ENCODE results near the gene MTARC2. TPM values are rescaled to one million over a fixed set of nuclear protein-coding genes. Genes with fewer than 3 reads are reported as not detected.

MTARC2 gene
- total and polyA plus RNA-seq, 2 of the 13 experiments (the other 11 are each of a cell fraction or from before 2014, with no cell fraction given): 8.5 to 10.1 TPM

DNA sequence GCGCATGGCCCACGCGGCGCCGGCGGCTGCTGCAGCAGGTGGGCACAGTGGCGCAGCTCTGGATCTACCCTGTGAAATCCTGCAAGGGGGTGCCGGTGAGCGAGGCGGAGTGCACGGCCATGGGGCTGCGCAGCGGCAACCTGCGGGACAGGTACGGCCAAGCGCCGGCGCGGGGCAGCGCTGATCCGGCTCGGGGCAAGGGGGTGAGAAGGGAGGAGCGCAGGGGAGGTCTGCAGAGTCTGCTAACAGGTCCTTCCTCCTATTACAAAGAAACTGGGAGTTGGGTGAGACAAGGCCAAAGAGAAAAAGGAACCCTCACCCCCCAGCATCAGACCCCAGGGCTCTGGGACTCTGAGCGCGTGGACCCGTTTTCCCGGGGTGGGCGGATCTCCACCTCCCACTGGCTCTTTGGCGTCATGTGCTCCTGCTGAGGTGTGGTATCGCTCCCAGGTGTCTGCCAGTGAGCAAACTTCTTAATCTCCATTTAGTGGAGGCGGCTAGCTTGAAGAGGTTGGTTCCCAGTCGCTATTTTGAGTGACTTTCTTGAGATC, 39.0 kb downstream of the MTARC2 start (continued):
- TF ChIP-seq ZNF577 (CRISPR knock-in tag; IDR thresholded peaks at IDR 0.05; ENCODE audit: borderline replicate concordance, low read depth) (no peak), ZNF605 (CRISPR knock-in tag; IDR thresholded peaks at IDR 0.05) (no peak), ZEB1 (IDR thresholded peaks at IDR 0.05; ENCODE audit: insufficient replicate concordance, low read depth) (peak; percentile 86), ZNF543 (CRISPR knock-in tag; IDR thresholded peaks at IDR 0.05) (peak; percentile 49; the same call in 1 of the 2 replicates), SMAD1 (CRISPR knock-in tag; IDR thresholded peaks at IDR 0.05; ENCODE audit: borderline replicate concordance, low read depth) (no peak), ZSCAN29 (CRISPR knock-in tag; conservative IDR thresholded peaks at IDR 0.05) (no peak), SNAPC2 (CRISPR knock-in tag; IDR thresholded peaks at IDR 0.05) (no peak), KMT2B (CRISPR knock-in tag; IDR thresholded peaks at IDR 0.05) (no peak), CENPT (CRISPR knock-in tag; IDR thresholded peaks at IDR 0.05; ENCODE audit: low read depth) (no peak)
- TF ChIP-seq, protein P1, sequence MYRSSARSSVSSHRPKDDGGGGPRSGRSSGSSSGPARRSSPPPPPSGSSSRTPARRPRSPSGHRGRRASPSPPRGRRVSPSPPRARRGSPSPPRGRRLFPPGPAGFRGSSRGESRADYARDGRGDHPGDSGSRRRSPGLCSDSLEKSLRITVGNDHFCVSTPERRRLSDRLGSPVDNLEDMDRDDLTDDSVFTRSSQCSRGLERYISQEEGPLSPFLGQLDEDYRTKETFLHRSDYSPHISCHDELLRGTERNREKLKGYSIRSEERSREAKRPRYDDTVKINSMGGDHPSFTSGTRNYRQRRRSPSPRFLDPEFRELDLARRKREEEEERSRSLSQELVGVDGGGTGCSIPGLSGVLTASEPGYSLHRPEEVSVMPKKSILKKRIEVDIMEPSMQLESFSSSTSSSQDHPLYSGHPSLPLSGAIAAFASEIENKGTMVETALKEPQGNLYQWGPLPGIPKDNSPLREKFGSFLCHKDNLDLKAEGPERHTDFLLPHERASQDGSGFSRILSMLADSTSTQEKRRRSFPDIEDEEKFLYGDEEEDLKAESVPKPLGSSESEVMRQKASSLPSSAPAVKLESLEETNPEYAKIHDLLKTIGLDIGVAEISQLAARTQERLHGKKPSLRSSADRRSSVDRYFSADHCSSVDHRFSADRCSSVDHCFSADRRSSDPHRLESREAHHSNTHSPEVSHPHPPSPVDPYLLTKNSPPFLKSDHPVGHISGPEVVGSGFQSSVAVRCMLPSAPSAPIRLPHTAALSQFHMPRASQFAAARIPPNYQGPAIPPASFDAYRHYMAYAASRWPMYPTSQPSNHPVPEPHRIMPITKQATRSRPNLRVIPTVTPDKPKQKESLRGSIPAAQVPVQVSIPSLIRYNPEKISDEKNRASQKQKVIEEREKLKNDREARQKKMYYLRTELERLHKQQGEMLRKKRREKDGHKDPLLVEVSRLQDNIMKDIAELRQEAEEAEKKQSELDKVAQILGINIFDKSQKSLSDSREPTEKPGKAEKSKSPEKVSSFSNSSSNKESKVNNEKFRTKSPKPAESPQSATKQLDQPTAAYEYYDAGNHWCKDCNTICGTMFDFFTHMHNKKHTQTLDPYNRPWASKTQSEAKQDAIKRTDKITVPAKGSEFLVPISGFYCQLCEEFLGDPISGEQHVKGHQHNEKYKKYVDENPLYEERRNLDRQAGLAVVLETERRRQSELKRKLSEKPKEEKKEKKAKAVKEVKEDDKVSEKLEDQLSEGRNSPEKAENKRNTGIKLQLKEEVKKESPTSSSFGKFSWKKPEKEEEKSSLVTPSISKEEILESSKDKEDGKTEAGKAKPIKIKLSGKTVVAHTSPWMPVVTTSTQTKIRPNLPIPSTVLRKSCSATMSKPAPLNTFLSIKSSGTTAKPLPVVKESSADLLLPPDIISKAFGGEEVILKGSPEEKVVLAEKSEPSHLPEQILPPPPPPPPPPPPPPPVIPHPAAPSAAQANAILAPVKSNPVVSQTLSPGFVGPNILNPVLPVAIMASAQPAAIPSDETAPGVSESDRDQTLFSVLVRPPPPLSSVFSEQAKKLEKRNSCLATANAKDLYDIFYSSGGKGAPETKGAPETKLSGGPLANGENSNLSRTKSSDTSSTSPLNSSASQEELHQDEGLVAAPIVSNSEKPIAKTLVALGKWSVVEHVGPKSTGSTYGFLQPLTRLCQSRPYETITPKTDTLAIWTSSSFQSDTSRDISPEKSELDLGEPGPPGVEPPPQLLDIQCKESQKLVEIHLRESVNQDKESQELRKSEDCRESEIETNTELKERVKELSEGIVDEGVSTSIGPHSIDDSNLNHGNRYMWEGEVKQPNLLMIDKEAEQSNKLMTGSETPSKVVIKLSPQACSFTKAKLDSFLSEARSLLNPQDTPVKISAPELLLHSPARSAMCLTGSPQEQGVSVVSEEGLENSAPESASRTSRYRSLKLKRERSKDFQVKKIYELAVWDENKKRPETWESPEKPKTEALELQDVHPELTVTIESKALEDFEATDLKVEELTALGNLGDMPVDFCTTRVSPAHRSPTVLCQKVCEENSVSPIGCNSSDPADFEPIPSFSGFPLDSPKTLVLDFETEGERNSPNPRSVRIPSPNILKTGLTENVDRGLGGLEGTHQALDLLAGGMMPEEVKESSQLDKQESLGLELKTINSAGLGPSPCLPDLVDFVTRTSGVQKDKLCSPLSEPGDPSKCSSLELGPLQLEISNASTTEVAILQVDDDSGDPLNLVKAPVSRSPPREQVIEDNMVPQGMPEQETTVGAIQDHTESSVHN (CRISPR knock-in tag; IDR thresholded peaks at IDR 0.05): peak; percentile 68; the same call in 1 of the 2 replicates
- TF ChIP-seq, protein P2, sequence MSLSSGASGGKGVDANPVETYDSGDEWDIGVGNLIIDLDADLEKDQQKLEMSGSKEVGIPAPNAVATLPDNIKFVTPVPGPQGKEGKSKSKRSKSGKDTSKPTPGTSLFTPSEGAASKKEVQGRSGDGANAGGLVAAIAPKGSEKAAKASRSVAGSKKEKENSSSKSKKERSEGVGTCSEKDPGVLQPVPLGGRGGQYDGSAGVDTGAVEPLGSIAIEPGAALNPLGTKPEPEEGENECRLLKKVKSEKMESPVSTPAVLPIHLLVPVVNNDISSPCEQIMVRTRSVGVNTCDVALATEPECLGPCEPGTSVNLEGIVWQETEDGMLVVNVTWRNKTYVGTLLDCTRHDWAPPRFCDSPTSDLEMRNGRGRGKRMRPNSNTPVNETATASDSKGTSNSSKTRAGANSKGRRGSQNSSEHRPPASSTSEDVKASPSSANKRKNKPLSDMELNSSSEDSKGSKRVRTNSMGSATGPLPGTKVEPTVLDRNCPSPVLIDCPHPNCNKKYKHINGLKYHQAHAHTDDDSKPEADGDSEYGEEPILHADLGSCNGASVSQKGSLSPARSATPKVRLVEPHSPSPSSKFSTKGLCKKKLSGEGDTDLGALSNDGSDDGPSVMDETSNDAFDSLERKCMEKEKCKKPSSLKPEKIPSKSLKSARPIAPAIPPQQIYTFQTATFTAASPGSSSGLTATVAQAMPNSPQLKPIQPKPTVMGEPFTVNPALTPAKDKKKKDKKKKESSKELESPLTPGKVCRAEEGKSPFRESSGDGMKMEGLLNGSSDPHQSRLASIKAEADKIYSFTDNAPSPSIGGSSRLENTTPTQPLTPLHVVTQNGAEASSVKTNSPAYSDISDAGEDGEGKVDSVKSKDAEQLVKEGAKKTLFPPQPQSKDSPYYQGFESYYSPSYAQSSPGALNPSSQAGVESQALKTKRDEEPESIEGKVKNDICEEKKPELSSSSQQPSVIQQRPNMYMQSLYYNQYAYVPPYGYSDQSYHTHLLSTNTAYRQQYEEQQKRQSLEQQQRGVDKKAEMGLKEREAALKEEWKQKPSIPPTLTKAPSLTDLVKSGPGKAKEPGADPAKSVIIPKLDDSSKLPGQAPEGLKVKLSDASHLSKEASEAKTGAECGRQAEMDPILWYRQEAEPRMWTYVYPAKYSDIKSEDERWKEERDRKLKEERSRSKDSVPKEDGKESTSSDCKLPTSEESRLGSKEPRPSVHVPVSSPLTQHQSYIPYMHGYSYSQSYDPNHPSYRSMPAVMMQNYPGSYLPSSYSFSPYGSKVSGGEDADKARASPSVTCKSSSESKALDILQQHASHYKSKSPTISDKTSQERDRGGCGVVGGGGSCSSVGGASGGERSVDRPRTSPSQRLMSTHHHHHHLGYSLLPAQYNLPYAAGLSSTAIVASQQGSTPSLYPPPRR (CRISPR knock-in tag; IDR thresholded peaks at IDR 0.05; ENCODE audit: borderline replicate concordance): peak; percentile 44
- TF ChIP-seq, protein P3, sequence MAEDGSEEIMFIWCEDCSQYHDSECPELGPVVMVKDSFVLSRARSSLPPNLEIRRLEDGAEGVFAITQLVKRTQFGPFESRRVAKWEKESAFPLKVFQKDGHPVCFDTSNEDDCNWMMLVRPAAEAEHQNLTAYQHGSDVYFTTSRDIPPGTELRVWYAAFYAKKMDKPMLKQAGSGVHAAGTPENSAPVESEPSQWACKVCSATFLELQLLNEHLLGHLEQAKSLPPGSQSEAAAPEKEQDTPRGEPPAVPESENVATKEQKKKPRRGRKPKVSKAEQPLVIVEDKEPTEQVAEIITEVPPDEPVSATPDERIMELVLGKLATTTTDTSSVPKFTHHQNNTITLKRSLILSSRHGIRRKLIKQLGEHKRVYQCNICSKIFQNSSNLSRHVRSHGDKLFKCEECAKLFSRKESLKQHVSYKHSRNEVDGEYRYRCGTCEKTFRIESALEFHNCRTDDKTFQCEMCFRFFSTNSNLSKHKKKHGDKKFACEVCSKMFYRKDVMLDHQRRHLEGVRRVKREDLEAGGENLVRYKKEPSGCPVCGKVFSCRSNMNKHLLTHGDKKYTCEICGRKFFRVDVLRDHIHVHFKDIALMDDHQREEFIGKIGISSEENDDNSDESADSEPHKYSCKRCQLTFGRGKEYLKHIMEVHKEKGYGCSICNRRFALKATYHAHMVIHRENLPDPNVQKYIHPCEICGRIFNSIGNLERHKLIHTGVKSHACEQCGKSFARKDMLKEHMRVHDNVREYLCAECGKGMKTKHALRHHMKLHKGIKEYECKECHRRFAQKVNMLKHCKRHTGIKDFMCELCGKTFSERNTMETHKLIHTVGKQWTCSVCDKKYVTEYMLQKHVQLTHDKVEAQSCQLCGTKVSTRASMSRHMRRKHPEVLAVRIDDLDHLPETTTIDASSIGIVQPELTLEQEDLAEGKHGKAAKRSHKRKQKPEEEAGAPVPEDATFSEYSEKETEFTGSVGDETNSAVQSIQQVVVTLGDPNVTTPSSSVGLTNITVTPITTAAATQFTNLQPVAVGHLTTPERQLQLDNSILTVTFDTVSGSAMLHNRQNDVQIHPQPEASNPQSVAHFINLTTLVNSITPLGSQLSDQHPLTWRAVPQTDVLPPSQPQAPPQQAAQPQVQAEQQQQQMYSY (CRISPR knock-in tag; IDR thresholded peaks at IDR 0.05): 0 out of 2 replicates have a peak, but pooled peaks have one; percentile 27

Measured in HepG2 (cell line).